ENCODE measurements around the gene UGGT1. TPM values are rescaled to one million over a fixed set of nuclear protein-coding genes. Genes with fewer than 3 reads are reported as not detected.

UGGT1 gene
- total RNA-seq, 1 experiment from 2014 or later, result 55.9 TPM

DNA sequence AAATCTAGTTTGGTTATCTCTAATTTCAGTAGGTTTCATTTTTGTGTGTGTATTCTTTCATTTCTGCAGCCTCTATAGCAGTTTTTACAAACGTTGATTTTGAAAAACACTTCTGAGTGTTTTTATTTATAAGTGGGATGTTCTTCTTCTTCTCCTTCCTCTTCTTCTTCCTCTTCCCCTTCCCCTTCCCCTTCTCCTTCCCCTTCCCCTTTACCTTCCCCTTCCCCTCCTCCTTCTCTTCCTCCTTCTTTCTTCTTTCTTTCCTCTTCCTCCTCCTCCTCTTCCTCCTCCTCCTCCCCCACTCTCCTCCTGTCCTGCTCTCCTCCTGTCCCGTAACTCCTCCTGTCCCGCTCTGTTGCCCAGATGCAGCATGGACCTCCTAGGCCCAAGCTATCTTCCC is 4.2 kb downstream of the UGGT1 start:
- no peaks in the 10 kb centered on the region for H3K9me3 ChIP-seq (ENCODE audit: control insufficient read depth, low read depth, low read length)
- peaks cover 0 to 24% (median 15%) of the 10 kb centered on the region in 3 experiments; a peak in 5 of 7 replicates for H3K36me3 Mint-ChIP-seq (ENCODE audit: insufficient read depth in 1 of 3, low read depth in 3 of 3)
- H3K4me1 ChIP-seq (ENCODE audit: insufficient read depth, low read length), result 0 out of 2 replicates have a peak, but pooled peaks cover 2% of the 10 kb centered on the region
- no peak overlapping the region for H2BK15ac ChIP-seq (ENCODE audit: low read depth, low read length)
- H2BK20ac ChIP-seq (ENCODE audit: low read depth, low read length, poor library complexity, severe bottlenecking), result no peak overlapping the region
- H3K27me3 Mint-ChIP-seq (ENCODE audit: low read depth), result no peaks in the 10 kb centered on the region
- H4K8ac ChIP-seq (replicated peaks; ENCODE audit: insufficient read length, low read depth, low read length), result no peak overlapping the region
- H3K14ac ChIP-seq (ENCODE audit: insufficient read depth, low read length), result no peak overlapping the region
- no peak overlapping the region for H3K18ac ChIP-seq (ENCODE audit: insufficient read length, low read depth, low read length)
- H3K56ac ChIP-seq (ENCODE audit: insufficient read length, low read depth, low read length), result no peak overlapping the region
- peaks cover 5% of the 10 kb centered on the region for H3K23me2 ChIP-seq (ENCODE audit: insufficient read length, low read depth, low read length, poor library complexity, severe bottlenecking)
- no peak overlapping the region for H3K27ac ChIP-seq (ENCODE audit: insufficient read length, low read depth, low read length)
- H2BK5ac ChIP-seq (ENCODE audit: insufficient read length, low read length), result no peak overlapping the region
- H3K4me3 Mint-ChIP-seq, result no peak overlapping the region
- no CpG with 5 or more reads among the region's 3 CpGs for WGBS (ENCODE audit: extremely low coverage, insufficient read length, low lambda C conversion rate)
- H2AFZ ChIP-seq (ENCODE audit: low read length), result no peak overlapping the region
- no peak for TF ChIP-seq CTCF (conservative IDR thresholded peaks at IDR 0.05)
- no peaks in the 10 kb centered on the region for H3K9me3 Mint-ChIP-seq
- no peak overlapping the region for H4K91ac ChIP-seq (ENCODE audit: insufficient read length, low read depth, low read length)
- H3K79me2 ChIP-seq (ENCODE audit: insufficient read depth, low read length), result peaks cover 26% of the 10 kb centered on the region
- H3K4me1 Mint-ChIP-seq, result peaks cover 2 to 10% of the 10 kb centered on the region in 2 experiments; a peak in 3 of 4 replicates
- no peaks in the 10 kb centered on the region for H4K20me1 ChIP-seq (ENCODE audit: control insufficient read depth, insufficient read depth, insufficient read length)
- H4K5ac ChIP-seq (ENCODE audit: insufficient read length, low read depth, low read length), result no peak overlapping the region
- no peaks in the 10 kb centered on the region for H3K27me3 ChIP-seq (ENCODE audit: insufficient read depth, low read length)
- no peak for DNase-seq
- H3K79me1 ChIP-seq (ENCODE audit: insufficient read depth, low read depth, low read length, poor library complexity, severe bottlenecking), result peaks cover 3% of the 10 kb centered on the region
- H2AK5ac ChIP-seq (ENCODE audit: insufficient read length, low read length), result no peak overlapping the region
- H3K27ac Mint-ChIP-seq, result peak overlapping the region in 1 of 3 experiments; percentile 77; a peak in 2 of 7 replicates
- H2BK120ac ChIP-seq (ENCODE audit: low read depth, low read length, poor library complexity, severe bottlenecking), result no peak overlapping the region
- H3K23ac ChIP-seq (ENCODE audit: insufficient read length, low read depth, low read length), result no peak overlapping the region
- H3K4me2 ChIP-seq (ENCODE audit: insufficient read depth, insufficient read length, low read length), result no peak overlapping the region
- H3K4ac ChIP-seq (ENCODE audit: low read depth, low read length), result no peak overlapping the region
- H3K9ac ChIP-seq (ENCODE audit: extremely low read depth, insufficient read length, low read length), result no peak overlapping the region
- H2BK12ac ChIP-seq (ENCODE audit: insufficient read length, low read depth, low read length), result no peak overlapping the region
- no peak overlapping the region for H3T11ph ChIP-seq (ENCODE audit: low read length)

Data from H9 (cell line).